Liver (tissue), 9 donors: ENCODE data around the gene SATB1. TPM values are rescaled to one million over a fixed set of nuclear protein-coding genes. Genes with fewer than 3 reads are reported as not detected.

Experiments used
- DNase-seq: peaks from one replicate; pipeline ENCODE4 v3.0.0-alpha.2; 2017; ENCODE audit warnings: low spot score
- H3K27ac ChIP-seq, 2 donors: one replicate each; pipeline ENCODE4 v1.7.0; 2013; ENCODE audit warnings: inconsistent platforms in 2 of 2, low read length in 2 of 2, control low read depth in 1 of 2, low read depth in 1 of 2, mild to moderate bottlenecking in 1 of 2
- H3K27me3 ChIP-seq, 4 donors: one replicate each; pipeline versions ENCODE4 v1.6.1 to v1.7.0; 2013; ENCODE audit warnings: low read length in 3 of 4, inconsistent platforms in 1 of 4, mild to moderate bottlenecking in 1 of 4, moderate library complexity in 1 of 4; ENCODE audit not compliant: control insufficient read depth in 4 of 4, insufficient read depth in 4 of 4
- H3K36me3 ChIP-seq, 4 donors: one replicate each; pipeline versions ENCODE4 v1.6.1 to v1.7.0; 2013; ENCODE audit warnings: low read length in 3 of 4, mild to moderate bottlenecking in 3 of 4, low read depth in 1 of 4, moderate library complexity in 1 of 4; ENCODE audit not compliant: control insufficient read depth in 4 of 4, insufficient read depth in 3 of 4
- H3K4me1 ChIP-seq, 4 donors: one replicate each; pipeline versions ENCODE4 v1.6.1 to v1.7.0; 2013; ENCODE audit warnings: low read length in 3 of 4, mild to moderate bottlenecking in 3 of 4, moderate library complexity in 1 of 4; ENCODE audit not compliant: control insufficient read depth in 4 of 4, insufficient read depth in 4 of 4
- H3K4me3 ChIP-seq, 3 donors: one replicate each; pipeline versions ENCODE4 v1.6.1 to v1.7.0; 2013; ENCODE audit warnings: low read length in 3 of 3, control low read depth in 1 of 3, low read depth in 1 of 3, mild to moderate bottlenecking in 1 of 3
- H3K9ac ChIP-seq, 2 donors: one replicate each; pipeline ENCODE4 v1.7.0; 2013; ENCODE audit warnings: low read length in 2 of 2, mild to moderate bottlenecking in 2 of 2, moderate library complexity in 2 of 2, control low read depth in 1 of 2, low read depth in 1 of 2
- H3K9me3 ChIP-seq, 4 donors: one replicate each; pipeline versions ENCODE4 v1.6.1 to v1.7.0; 2013; ENCODE audit warnings: low read length in 3 of 4; ENCODE audit not compliant: control insufficient read depth in 4 of 4
- FOXA1 ChIP-seq: IDR thresholded peaks from 2 replicates; pipeline ENCODE4 v1.6.1; 2016; ENCODE audit warnings: antibody characterized with exemption
- GABPA ChIP-seq, 2 donors: IDR thresholded peaks in 1 of 2; conservative IDR thresholded peaks in 1 of 2; 2 replicates each; pipeline ENCODE4 v1.6.1; 2016; ENCODE audit warnings: antibody characterized with exemption in 2 of 2, mild to moderate bottlenecking in 1 of 2, moderate library complexity in 1 of 2
- HNF4A ChIP-seq, 2 donors: conservative IDR thresholded peaks; 2 replicates each; pipeline ENCODE4 v1.6.1; 2016; ENCODE audit warnings: antibody characterized with exemption in 2 of 2, mild to moderate bottlenecking in 2 of 2
- HNF4G ChIP-seq: IDR thresholded peaks from 2 replicates; pipeline ENCODE4 v1.6.1; 2016; ENCODE audit warnings: antibody characterized with exemption
- JUND ChIP-seq, 2 donors: IDR thresholded peaks; 2 replicates each; pipeline ENCODE4 v1.6.1; 2016; ENCODE audit warnings: antibody characterized with exemption in 2 of 2
- NR2F2 ChIP-seq: IDR thresholded peaks from 2 replicates; pipeline ENCODE4 v1.6.1; 2016; ENCODE audit warnings: antibody characterized with exemption
- RAD21 ChIP-seq, 2 donors: IDR thresholded peaks; 2 replicates each; pipeline ENCODE4 v1.6.1; 2016; ENCODE audit warnings: antibody characterized with exemption in 2 of 2, mild to moderate bottlenecking in 2 of 2
- RXRA ChIP-seq, 2 donors: IDR thresholded peaks; 2 replicates each; pipeline ENCODE4 v1.6.1; 2017 to 2018; ENCODE audit warnings: antibody characterized with exemption in 2 of 2, mild to moderate bottlenecking in 1 of 2
- SP1 ChIP-seq: IDR thresholded peaks from 2 replicates; pipeline ENCODE4 v1.6.1; 2018; ENCODE audit warnings: antibody characterized with exemption, mild to moderate bottlenecking
- TAF1 ChIP-seq: conservative IDR thresholded peaks from 2 replicates; pipeline ENCODE4 v1.6.1; 2016; ENCODE audit warnings: antibody characterized with exemption, mild to moderate bottlenecking
- YY1 ChIP-seq: IDR thresholded peaks from 2 replicates; pipeline ENCODE4 v1.6.1; 2016; ENCODE audit warnings: antibody characterized with exemption, mild to moderate bottlenecking
- WGBS: extraction: QIAGEN DNeasy Blood & Tissue Kit; methylation state at CpG from one replicate; pipeline ENCODE4 v1.1.7; 2013; 5-methylcytosine and 5-hydroxymethylcytosine counted together
- polyA plus RNA-seq, 2 donors: library from polyadenylated mRNA; stranded (reverse) in 1 of 2; unstranded in 1 of 2; fragments of 200-250 nt in 1 of 2; fragments of >200 nt in 1 of 2; fragmentation: Nextera tagmentation in 1 of 2; extraction: Ambion mirVana in 1 of 2; gene quantifications; one replicate each; pipeline versions ENCODE4 v1.2.1 to v1.2.3, GENCODE V29; 2013 to 2015
- total RNA-seq, 2 donors: library from RNA; depleted of rRNA; stranded (reverse); fragments of >200 nt; gene quantifications; one replicate each; pipeline ENCODE4 v1.2.3, GENCODE V29; 2014
- TF ChIP-seq, protein P1 (sequence below): IDR thresholded peaks from 2 replicates; pipeline ENCODE4 v1.6.1; 2016; ENCODE audit warnings: antibody characterized with exemption
- TF ChIP-seq, protein P2 (sequence below): IDR thresholded peaks from 2 replicates; pipeline ENCODE4 v1.6.1; 2016; ENCODE audit warnings: antibody characterized with exemption, mild to moderate bottlenecking
- TF ChIP-seq, protein P3 (sequence below): IDR thresholded peaks from 2 replicates; pipeline ENCODE4 v1.6.1; 2016; ENCODE audit warnings: antibody characterized with exemption
- TF ChIP-seq, protein P4 (sequence below): IDR thresholded peaks from 2 replicates; pipeline ENCODE4 v1.6.1; 2016; ENCODE audit warnings: antibody characterized with exemption
- TF ChIP-seq, protein P5 (sequence below): fragments of 150-350 bp; IDR thresholded peaks from 2 replicates; pipeline ENCODE4 v1.5.1; 2017; ENCODE audit warnings: improper control_type of control experiment, low read depth, low read length; ENCODE audit not compliant: missing input control
- donor health status: healthy.
- donor health status: healthy.
- donor health status: healthy.
- donor health status: healthy.
- donor health status: healthy.

The SATB1 gene
- total and polyA plus RNA-seq, 4 donors: 4.3 to 23.7 (median 10.5) TPM

DNA sequence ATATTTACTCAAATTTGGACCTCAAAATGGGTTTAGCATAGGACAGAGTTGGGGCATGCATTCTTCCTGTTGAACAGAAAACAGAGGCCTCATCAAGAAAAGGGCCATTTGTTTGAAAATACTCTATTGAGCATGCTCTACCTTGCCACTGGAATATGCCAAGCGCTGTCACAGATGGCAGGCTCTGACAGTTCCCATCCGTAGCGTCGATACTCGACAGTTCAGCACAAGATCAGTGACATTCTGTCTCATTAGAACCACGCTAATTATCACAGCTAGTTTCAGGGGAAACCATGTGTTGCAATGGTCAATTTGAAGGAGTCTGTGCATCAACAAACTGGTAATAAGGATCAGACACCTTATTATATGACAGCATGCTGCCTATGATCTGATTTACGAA, 54.5 kb downstream of the SATB1 start:
- Histone ChIP-seq H3K9ac (no peak overlapping the region), H3K9me3 (no peaks in the 10 kb centered on the region), H3K27me3 (no peaks in the 10 kb centered on the region), H3K36me3 (peaks cover 0 to 14% (median 9%) of the 10 kb centered on the region in 4 donors), H3K4me3 (no peak overlapping the region), H3K4me1 (no peaks in the 10 kb centered on the region), H3K27ac (no peak overlapping the region)
- DNase-seq: no peak
- TF ChIP-seq GABPA (IDR thresholded peaks at IDR 0.05 in 1 of 2, conservative IDR thresholded peaks at IDR 0.05 in 1 of 2) (no peak), JUND (IDR thresholded peaks at IDR 0.05) (no peak), YY1 (no peak), HNF4A (conservative IDR thresholded peaks at IDR 0.05) (no peak), TAF1 (no peak), RAD21 (IDR thresholded peaks at IDR 0.05) (no peak), SP1 (no peak), FOXA1 (no peak), NR2F2 (no peak), HNF4G (no peak), RXRA (IDR thresholded peaks at IDR 0.05) (no peak)
- TF ChIP-seq, protein P1, sequence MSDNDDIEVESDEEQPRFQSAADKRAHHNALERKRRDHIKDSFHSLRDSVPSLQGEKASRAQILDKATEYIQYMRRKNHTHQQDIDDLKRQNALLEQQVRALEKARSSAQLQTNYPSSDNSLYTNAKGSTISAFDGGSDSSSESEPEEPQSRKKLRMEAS: no peak
- TF ChIP-seq, protein P2, sequence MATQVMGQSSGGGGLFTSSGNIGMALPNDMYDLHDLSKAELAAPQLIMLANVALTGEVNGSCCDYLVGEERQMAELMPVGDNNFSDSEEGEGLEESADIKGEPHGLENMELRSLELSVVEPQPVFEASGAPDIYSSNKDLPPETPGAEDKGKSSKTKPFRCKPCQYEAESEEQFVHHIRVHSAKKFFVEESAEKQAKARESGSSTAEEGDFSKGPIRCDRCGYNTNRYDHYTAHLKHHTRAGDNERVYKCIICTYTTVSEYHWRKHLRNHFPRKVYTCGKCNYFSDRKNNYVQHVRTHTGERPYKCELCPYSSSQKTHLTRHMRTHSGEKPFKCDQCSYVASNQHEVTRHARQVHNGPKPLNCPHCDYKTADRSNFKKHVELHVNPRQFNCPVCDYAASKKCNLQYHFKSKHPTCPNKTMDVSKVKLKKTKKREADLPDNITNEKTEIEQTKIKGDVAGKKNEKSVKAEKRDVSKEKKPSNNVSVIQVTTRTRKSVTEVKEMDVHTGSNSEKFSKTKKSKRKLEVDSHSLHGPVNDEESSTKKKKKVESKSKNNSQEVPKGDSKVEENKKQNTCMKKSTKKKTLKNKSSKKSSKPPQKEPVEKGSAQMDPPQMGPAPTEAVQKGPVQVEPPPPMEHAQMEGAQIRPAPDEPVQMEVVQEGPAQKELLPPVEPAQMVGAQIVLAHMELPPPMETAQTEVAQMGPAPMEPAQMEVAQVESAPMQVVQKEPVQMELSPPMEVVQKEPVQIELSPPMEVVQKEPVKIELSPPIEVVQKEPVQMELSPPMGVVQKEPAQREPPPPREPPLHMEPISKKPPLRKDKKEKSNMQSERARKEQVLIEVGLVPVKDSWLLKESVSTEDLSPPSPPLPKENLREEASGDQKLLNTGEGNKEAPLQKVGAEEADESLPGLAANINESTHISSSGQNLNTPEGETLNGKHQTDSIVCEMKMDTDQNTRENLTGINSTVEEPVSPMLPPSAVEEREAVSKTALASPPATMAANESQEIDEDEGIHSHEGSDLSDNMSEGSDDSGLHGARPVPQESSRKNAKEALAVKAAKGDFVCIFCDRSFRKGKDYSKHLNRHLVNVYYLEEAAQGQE: no peak
- TF ChIP-seq, protein P3, sequence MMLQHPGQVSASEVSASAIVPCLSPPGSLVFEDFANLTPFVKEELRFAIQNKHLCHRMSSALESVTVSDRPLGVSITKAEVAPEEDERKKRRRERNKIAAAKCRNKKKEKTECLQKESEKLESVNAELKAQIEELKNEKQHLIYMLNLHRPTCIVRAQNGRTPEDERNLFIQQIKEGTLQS: no peak
- TF ChIP-seq, protein P4, sequence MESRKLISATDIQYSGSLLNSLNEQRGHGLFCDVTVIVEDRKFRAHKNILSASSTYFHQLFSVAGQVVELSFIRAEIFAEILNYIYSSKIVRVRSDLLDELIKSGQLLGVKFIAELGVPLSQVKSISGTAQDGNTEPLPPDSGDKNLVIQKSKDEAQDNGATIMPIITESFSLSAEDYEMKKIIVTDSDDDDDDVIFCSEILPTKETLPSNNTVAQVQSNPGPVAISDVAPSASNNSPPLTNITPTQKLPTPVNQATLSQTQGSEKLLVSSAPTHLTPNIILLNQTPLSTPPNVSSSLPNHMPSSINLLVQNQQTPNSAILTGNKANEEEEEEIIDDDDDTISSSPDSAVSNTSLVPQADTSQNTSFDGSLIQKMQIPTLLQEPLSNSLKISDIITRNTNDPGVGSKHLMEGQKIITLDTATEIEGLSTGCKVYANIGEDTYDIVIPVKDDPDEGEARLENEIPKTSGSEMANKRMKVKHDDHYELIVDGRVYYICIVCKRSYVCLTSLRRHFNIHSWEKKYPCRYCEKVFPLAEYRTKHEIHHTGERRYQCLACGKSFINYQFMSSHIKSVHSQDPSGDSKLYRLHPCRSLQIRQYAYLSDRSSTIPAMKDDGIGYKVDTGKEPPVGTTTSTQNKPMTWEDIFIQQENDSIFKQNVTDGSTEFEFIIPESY: no peak
- TF ChIP-seq, protein P5, sequence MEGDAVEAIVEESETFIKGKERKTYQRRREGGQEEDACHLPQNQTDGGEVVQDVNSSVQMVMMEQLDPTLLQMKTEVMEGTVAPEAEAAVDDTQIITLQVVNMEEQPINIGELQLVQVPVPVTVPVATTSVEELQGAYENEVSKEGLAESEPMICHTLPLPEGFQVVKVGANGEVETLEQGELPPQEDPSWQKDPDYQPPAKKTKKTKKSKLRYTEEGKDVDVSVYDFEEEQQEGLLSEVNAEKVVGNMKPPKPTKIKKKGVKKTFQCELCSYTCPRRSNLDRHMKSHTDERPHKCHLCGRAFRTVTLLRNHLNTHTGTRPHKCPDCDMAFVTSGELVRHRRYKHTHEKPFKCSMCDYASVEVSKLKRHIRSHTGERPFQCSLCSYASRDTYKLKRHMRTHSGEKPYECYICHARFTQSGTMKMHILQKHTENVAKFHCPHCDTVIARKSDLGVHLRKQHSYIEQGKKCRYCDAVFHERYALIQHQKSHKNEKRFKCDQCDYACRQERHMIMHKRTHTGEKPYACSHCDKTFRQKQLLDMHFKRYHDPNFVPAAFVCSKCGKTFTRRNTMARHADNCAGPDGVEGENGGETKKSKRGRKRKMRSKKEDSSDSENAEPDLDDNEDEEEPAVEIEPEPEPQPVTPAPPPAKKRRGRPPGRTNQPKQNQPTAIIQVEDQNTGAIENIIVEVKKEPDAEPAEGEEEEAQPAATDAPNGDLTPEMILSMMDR: no peak
- WGBS: 97% methylated on average over 7 of the region's 7 CpGs
